IMR-90 (cell line): Measurements from ENCODE around the gene RASAL1. TPM values are rescaled to one million over a fixed set of nuclear protein-coding genes. Genes with fewer than 3 reads are reported as not detected.

ENCODE experiments used
- ATAC-seq: fragments of 200-7000 bp; cut with Tn5 transposase; 2 replicates; pipeline ENCODE4 v1.9.1; 2020; ENCODE audit warnings: low read depth, mild to moderate bottlenecking, moderate library complexity
- BruUV-seq: library from RNA; stranded (reverse); fragments of 400-500 nt; replicated peaks from 2 replicates; lab custom pipeline; 2021; lab: Mats Ljungman, UMichigan
- CTCF ChIA-PET: fragments of 300-600 bp; formaldehyde crosslinking; extraction: SDS; loops from one replicate; lab custom pipeline; 2021; ENCODE audit warnings: antibody characterized with exemption; lab: Yijun Ruan, JAX
- POLR2A ChIA-PET: fragments of 300-600 bp; sonication (Branson Sonifier 250); formaldehyde crosslinking; loops from one replicate; lab custom pipeline; 2022; ENCODE audit warnings: antibody characterized with exemption; ENCODE audit not compliant: unreplicated experiment; lab: Charles Lee
- DNase-seq: peaks from one replicate; pipeline ENCODE4 v3.0.0; 2013
- H2AFZ ChIP-seq: replicated peaks from 2 replicates; pipeline ENCODE3; 2013; ENCODE audit warnings: low read length, mild to moderate bottlenecking; ENCODE audit not compliant: poor library complexity
- H2AK5ac ChIP-seq: 2 replicates; pipeline ENCODE4 v1.6.1; 2013; ENCODE audit warnings: low read depth, low read length, inconsistent platforms
- H2AK9ac ChIP-seq: replicated peaks from 2 replicates; pipeline ENCODE3; 2013; ENCODE audit warnings: mild to moderate bottlenecking, low read depth, low read length, moderate library complexity; ENCODE audit not compliant: poor library complexity
- H2BK120ac ChIP-seq: 2 replicates; pipeline ENCODE4 v1.6.1; 2013; ENCODE audit warnings: low read depth, low read length, inconsistent platforms
- H2BK15ac ChIP-seq: 3 replicates; pipeline ENCODE4 v1.6.1; 2013; ENCODE audit warnings: low read depth, low read length, inconsistent platforms
- H2BK20ac ChIP-seq: 2 replicates; pipeline ENCODE4 v1.6.1; 2013; ENCODE audit warnings: low read depth, mild to moderate bottlenecking, inconsistent platforms, low read length, moderate library complexity
- H2BK5ac ChIP-seq: 2 replicates; pipeline ENCODE4 v1.6.1; 2013; ENCODE audit warnings: mild to moderate bottlenecking, low read depth, low read length, inconsistent platforms; ENCODE audit not compliant: poor library complexity, severe bottlenecking
- H3K14ac ChIP-seq: replicated peaks from 2 replicates; pipeline ENCODE4 v1.6.1; 2013; ENCODE audit warnings: low read depth, low read length, inconsistent platforms
- H3K18ac ChIP-seq: 2 replicates; pipeline ENCODE4 v1.6.1; 2013; ENCODE audit warnings: low read depth, low read length, control low read depth
- H3K23ac ChIP-seq: 2 replicates; pipeline ENCODE4 v1.6.1; 2013; ENCODE audit warnings: low read depth, low read length, inconsistent platforms
- H3K27ac ChIP-seq: 2 replicates; pipeline ENCODE4 v1.5.1; 2013; ENCODE audit warnings: mild to moderate bottlenecking, control low read depth, low read length; ENCODE audit not compliant: insufficient read depth
- H3K27me3 ChIP-seq: 2 replicates; pipeline ENCODE4 v1.6.1; 2013; ENCODE audit warnings: low read length; ENCODE audit not compliant: control insufficient read depth, insufficient read depth
- H3K36me3 ChIP-seq: 2 replicates; pipeline ENCODE4 v1.6.1; 2013; ENCODE audit warnings: low read length, mixed read lengths; ENCODE audit not compliant: control insufficient read depth, insufficient read depth
- H3K4ac ChIP-seq: 2 replicates; pipeline ENCODE4 v1.6.1; 2013; ENCODE audit warnings: low read depth, low read length, inconsistent platforms
- H3K4me1 ChIP-seq: 2 replicates; pipeline ENCODE4 v1.6.1; 2013; ENCODE audit warnings: low read length, mixed read lengths; ENCODE audit not compliant: control insufficient read depth, insufficient read depth
- H3K4me2 ChIP-seq: 2 replicates; pipeline ENCODE4 v1.6.1; 2013; ENCODE audit warnings: low read depth, mild to moderate bottlenecking, control low read depth, low read length, moderate library complexity
- H3K4me3 ChIP-seq: 2 replicates; pipeline ENCODE4 v1.5.1; 2013; ENCODE audit warnings: low read depth, mild to moderate bottlenecking, control low read depth, low read length, moderate library complexity; ENCODE audit not compliant: insufficient read depth
- H3K56ac ChIP-seq: 2 replicates; pipeline ENCODE4 v1.6.1; 2013; ENCODE audit warnings: low read length, inconsistent platforms; ENCODE audit not compliant: insufficient read depth; ENCODE audit errors: extremely low read depth
- H3K79me1 ChIP-seq, 2 experiments: 2 replicates each; pipeline ENCODE4 v1.6.1; 2013; ENCODE audit warnings: low read length in 2 of 2, inconsistent platforms in 1 of 2, low read depth in 1 of 2
- H3K9ac ChIP-seq: 2 replicates; pipeline ENCODE4 v1.6.1; 2013; ENCODE audit warnings: low read depth, low read length, control low read depth
- H3K9me1 ChIP-seq: 2 replicates; pipeline ENCODE4 v1.6.1; 2013; ENCODE audit warnings: low read length, inconsistent platforms; ENCODE audit not compliant: insufficient read depth
- H3K9me3 ChIP-seq: 2 replicates; pipeline ENCODE4 v1.6.1; 2013; ENCODE audit warnings: low read length; ENCODE audit not compliant: control insufficient read depth, insufficient read depth
- H4K20me1 ChIP-seq: 2 replicates; pipeline ENCODE4 v1.6.1; 2013; ENCODE audit warnings: low read length, inconsistent platforms; ENCODE audit not compliant: insufficient read depth
- H4K5ac ChIP-seq: 2 replicates; pipeline ENCODE4 v1.6.1; 2013; ENCODE audit warnings: mild to moderate bottlenecking, low read depth, low read length, control low read depth
- H4K8ac ChIP-seq, 2 experiments: 2 replicates each; pipeline ENCODE4 v1.6.1; 2013; ENCODE audit warnings: low read depth in 2 of 2, low read length in 2 of 2, control low read depth in 1 of 2, inconsistent platforms in 1 of 2
- H4K91ac ChIP-seq: 2 replicates; pipeline ENCODE4 v1.6.1; 2013; ENCODE audit warnings: low read depth, low read length, inconsistent platforms; ENCODE audit not compliant: insufficient read depth
- BHLHE40 ChIP-seq: fragments of 150-350 bp; IDR thresholded peaks from 2 replicates; pipeline ENCODE4 v1.6.1; 2016; ENCODE audit warnings: mild to moderate bottlenecking, low read depth, low read length
- CEBPB ChIP-seq: IDR thresholded peaks from 2 replicates; pipeline ENCODE4 v1.6.1; 2012; ENCODE audit warnings: low read depth, low read length, improper control_type of control experiment
- CHD1 ChIP-seq: IDR thresholded peaks from 2 replicates; pipeline ENCODE4 v1.6.1; 2012; ENCODE audit warnings: low read depth, low read length, improper control_type of control experiment
- FOS ChIP-seq: fragments of 150-350 bp; IDR thresholded peaks from 2 replicates; pipeline ENCODE4 v1.6.1; 2016; ENCODE audit warnings: low read depth, low read length
- MAFK ChIP-seq: IDR thresholded peaks from 2 replicates; pipeline ENCODE4 v1.6.1; 2012; ENCODE audit warnings: low read depth, low read length, improper control_type of control experiment
- MAZ ChIP-seq: IDR thresholded peaks from 2 replicates; pipeline ENCODE4 v1.6.1; 2012; ENCODE audit warnings: low read depth, mild to moderate bottlenecking, low read length, improper control_type of control experiment, moderate library complexity, borderline replicate concordance
- MXI1 ChIP-seq: IDR thresholded peaks from 2 replicates; pipeline ENCODE4 v1.6.1; 2012; ENCODE audit warnings: low read depth, mild to moderate bottlenecking, low read length, moderate library complexity, borderline replicate concordance
- NFE2L2 ChIP-seq: fragments of 150-350 bp; IDR thresholded peaks from 2 replicates; pipeline ENCODE4 v1.6.1; 2016; ENCODE audit warnings: low read depth, mild to moderate bottlenecking, low read length
- POLR2A ChIP-seq: IDR thresholded peaks from 2 replicates; pipeline ENCODE4 v1.6.1; 2012; ENCODE audit warnings: mild to moderate bottlenecking, low read depth, low read length
- RAD21 ChIP-seq: IDR thresholded peaks from 2 replicates; pipeline ENCODE4 v1.6.1; 2012; ENCODE audit warnings: low read length, improper control_type of control experiment
- RCOR1 ChIP-seq: IDR thresholded peaks from 2 replicates; pipeline ENCODE4 v1.6.1; 2012; ENCODE audit warnings: mild to moderate bottlenecking, low read length, improper control_type of control experiment; ENCODE audit not compliant: insufficient replicate concordance
- RFX5 ChIP-seq: IDR thresholded peaks from 2 replicates; pipeline ENCODE4 v1.8.0; 2012; ENCODE audit warnings: low read depth, mild to moderate bottlenecking, low read length, moderate library complexity
- SMC3 ChIP-seq: fragments of 150-350 bp; IDR thresholded peaks from 2 replicates; pipeline ENCODE4 v1.6.1; 2016; ENCODE audit warnings: low read depth, mild to moderate bottlenecking, antibody characterized with exemption, low read length, moderate library complexity
- WGBS, 2 experiments: methylation state at CpG; one replicate each; pipeline versions ENCODE4 v1.1.5 to v1.1.7; 2013; ENCODE audit warnings: missing lambda C conversion rate in 2 of 2; ENCODE audit not compliant: insufficient read length in 1 of 2; ENCODE audit errors: extremely low coverage in 2 of 2; 5-methylcytosine and 5-hydroxymethylcytosine counted together
- dilution Hi-C: fragments of 300-500 bp; cut with HindIII; formaldehyde crosslinking; loops from one replicate; pipeline ENCODE4 v1.14.3; 2018; ENCODE audit warnings: low sequenced_read_pairs; ENCODE audit not compliant: unreplicated experiment
- in situ Hi-C: fragments of 300-500 bp; cut with MboI; formaldehyde crosslinking; loops from 3 replicates; pipeline ENCODE4 v1.14.3; 2019; ENCODE audit warnings: low sequenced_read_pairs, inconsistent platforms, mixed read lengths
- intact Hi-C: fragments of 100-400 bp; cut with micrococcal nuclease; formaldehyde crosslinking; loops from 2 replicates; pipeline ENCODE4 v1.10.0; 2022
- polyA plus RNA-seq, 3 experiments: library from polyadenylated mRNA; depleted of rRNA; stranded (reverse); fragments of >200 nt; gene quantifications; 2 replicates each; pipeline ENCODE4 v1.2.3, GENCODE V29; 2012; ENCODE audit warnings: low replicate concordance in 1 of 3
- total RNA-seq: library from RNA; depleted of rRNA; stranded (reverse); fragments of >200 nt; gene quantifications from 2 replicates; pipeline ENCODE4 v1.2.3, GENCODE V29; 2012
- TF ChIP-seq, protein P1 (sequence below): fragments of 150-350 bp; IDR thresholded peaks from 2 replicates; pipeline ENCODE4 v1.6.1; 2016; ENCODE audit warnings: low read depth, mild to moderate bottlenecking, low read length, moderate library complexity, borderline replicate concordance
- TF ChIP-seq, protein P2 (sequence below): conservative IDR thresholded peaks from 2 replicates; pipeline ENCODE4 v1.5.1; 2012; ENCODE audit warnings: mild to moderate bottlenecking, low read depth, low read length, improper control_type of control experiment
- TF ChIP-seq, protein P3 (sequence below): fragments of 150-350 bp; IDR thresholded peaks from 2 replicates; pipeline ENCODE4 v1.6.1; 2017; ENCODE audit warnings: mild to moderate bottlenecking, antibody characterized with exemption, low read length, low read depth

Gene RASAL1
- total and polyA plus RNA-seq, 2 of the 4 experiments (the other 2 are of a cell fraction) = not detected

DNA sequence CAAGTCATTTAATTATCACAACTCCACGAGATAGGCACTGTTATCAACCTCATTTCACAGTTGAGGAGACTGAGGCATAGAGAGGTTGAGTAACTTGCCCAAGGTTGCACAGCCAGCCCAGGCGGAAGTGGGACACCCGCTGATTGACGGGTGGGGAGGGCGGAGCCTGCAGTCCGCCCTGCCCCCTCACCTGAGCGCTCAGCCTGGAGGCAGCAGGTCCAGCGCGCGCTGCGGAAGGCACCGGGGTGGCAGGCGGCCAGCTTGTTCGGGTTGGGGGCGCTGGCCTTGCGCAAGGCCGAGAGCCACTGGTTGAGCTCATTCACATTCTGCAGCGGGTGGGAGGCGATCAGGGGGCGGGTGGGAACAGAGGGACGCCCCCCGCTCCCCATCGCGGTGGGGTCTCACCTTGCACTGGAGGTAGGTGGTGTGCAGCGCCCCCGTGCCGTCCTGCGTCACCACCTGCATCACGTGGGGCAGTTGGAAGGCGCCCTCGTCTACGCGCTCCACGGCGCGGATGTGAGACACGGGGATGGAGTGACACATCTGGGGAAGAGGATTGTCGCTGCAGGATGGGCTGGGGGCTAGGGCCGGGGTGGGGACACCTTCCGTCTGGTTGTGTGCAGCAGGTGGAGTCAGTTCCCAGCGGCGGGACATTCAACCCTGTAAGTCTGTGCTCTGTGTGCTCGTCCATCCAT, 31.7 kb downstream of the RASAL1 start:
- intact Hi-C loops (no loop called here), dilution Hi-C loops (no loop called here), in situ Hi-C loops (no loop called here)
- Histone ChIP-seq H3K4ac (no peak overlapping the region), H4K5ac (no peak overlapping the region), H3K4me3 (no peak overlapping the region), H4K91ac (no peak overlapping the region), H3K9me3 (no peaks in the 10 kb centered on the region), H3K9ac (no peak overlapping the region), H3K56ac (no peak overlapping the region), H3K14ac (no peak overlapping the region), H3K36me3 (no peaks in the 10 kb centered on the region), H3K27ac (no peak overlapping the region), H4K20me1 (no peaks in the 10 kb centered on the region), H3K27me3 (peaks cover 5% of the 10 kb centered on the region; the same call in 1 of the 2 replicates), H2BK5ac (no peak overlapping the region), H3K4me2 (no peak overlapping the region), H2AK5ac (no peak overlapping the region), H3K9me1 (no peaks in the 10 kb centered on the region), H3K79me1 (no peaks in the 10 kb centered on the region), H3K23ac (no peak overlapping the region), H2AK9ac (no peak overlapping the region), H2BK15ac (no peak overlapping the region), H2AFZ (peak overlapping the region; percentile 43), H2BK120ac (no peak overlapping the region), H2BK20ac (no peak overlapping the region), H4K8ac (no peak overlapping the region), H3K4me1 (no peaks in the 10 kb centered on the region), H3K18ac (no peak overlapping the region)
- BruUV-seq = no TSS peak
- no peak for TF ChIP-seq CEBPB
- TF ChIP-seq, protein P1, sequence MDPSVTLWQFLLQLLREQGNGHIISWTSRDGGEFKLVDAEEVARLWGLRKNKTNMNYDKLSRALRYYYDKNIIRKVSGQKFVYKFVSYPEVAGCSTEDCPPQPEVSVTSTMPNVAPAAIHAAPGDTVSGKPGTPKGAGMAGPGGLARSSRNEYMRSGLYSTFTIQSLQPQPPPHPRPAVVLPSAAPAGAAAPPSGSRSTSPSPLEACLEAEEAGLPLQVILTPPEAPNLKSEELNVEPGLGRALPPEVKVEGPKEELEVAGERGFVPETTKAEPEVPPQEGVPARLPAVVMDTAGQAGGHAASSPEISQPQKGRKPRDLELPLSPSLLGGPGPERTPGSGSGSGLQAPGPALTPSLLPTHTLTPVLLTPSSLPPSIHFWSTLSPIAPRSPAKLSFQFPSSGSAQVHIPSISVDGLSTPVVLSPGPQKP = no peak
- TF ChIP-seq NFE2L2 = no peak
- TF ChIP-seq RAD21 = no peak
- no peak for TF ChIP-seq SMC3
- no peak for TF ChIP-seq FOS
- no peak for TF ChIP-seq MAZ
- TF ChIP-seq, protein P2, sequence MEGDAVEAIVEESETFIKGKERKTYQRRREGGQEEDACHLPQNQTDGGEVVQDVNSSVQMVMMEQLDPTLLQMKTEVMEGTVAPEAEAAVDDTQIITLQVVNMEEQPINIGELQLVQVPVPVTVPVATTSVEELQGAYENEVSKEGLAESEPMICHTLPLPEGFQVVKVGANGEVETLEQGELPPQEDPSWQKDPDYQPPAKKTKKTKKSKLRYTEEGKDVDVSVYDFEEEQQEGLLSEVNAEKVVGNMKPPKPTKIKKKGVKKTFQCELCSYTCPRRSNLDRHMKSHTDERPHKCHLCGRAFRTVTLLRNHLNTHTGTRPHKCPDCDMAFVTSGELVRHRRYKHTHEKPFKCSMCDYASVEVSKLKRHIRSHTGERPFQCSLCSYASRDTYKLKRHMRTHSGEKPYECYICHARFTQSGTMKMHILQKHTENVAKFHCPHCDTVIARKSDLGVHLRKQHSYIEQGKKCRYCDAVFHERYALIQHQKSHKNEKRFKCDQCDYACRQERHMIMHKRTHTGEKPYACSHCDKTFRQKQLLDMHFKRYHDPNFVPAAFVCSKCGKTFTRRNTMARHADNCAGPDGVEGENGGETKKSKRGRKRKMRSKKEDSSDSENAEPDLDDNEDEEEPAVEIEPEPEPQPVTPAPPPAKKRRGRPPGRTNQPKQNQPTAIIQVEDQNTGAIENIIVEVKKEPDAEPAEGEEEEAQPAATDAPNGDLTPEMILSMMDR = no peak
- TF ChIP-seq POLR2A = no peak
- TF ChIP-seq BHLHE40 = no peak
- no peak for TF ChIP-seq MAFK
- no peak for TF ChIP-seq CHD1
- TF ChIP-seq, protein P3, sequence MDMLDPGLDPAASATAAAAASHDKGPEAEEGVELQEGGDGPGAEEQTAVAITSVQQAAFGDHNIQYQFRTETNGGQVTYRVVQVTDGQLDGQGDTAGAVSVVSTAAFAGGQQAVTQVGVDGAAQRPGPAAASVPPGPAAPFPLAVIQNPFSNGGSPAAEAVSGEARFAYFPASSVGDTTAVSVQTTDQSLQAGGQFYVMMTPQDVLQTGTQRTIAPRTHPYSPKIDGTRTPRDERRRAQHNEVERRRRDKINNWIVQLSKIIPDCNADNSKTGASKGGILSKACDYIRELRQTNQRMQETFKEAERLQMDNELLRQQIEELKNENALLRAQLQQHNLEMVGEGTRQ = no peak
- no peak for TF ChIP-seq MXI1
- no peak for TF ChIP-seq RCOR1
- TF ChIP-seq RFX5 = no peak
- ATAC-seq (no peak), DNase-seq (no peak)
- 5% methylated on average over 14 of the region's 43 CpGs; no CpG with 5 or more reads in 1 of the 2 experiments for WGBS, 2 experiments
- ChIA-PET CTCF (no interaction called here), POLR2A (no interaction called here)
